ENCODE measurements around the gene PALLD.

The PALLD gene

DNA sequence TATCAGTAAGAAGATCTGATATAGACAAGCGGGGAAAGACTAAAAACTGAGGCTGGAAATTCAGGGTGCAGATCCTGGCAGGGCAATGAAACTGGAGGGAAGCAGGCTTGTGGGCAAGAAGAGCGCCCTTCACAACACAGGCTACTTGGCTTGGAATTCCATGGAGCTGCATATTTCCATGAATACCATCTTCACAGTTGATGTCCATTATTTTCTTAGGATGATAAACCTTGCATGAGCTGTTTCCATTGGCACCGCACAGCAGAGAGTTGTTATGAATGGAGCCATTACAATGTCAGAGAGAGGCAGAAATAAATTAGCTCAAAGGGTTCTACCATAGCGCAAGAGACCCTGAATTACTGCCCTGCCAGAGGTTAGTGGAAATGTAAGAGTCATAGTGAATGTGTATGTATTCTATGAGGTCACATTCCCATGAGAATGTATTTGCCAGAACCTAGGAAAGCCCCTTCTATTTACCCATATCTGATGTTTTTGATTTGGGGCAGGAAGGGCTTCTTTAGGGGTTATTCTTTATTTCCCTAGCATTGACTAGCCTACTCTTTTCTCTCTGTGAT is 215.6 kb downstream of the PALLD start:
- CTCF ChIA-PET = interaction anchor here (3.3 kb wide), 1 partner anchor 127 kb away, joined by 12 read pairs; no protein-coding TSS in a partner anchor
- no peaks in the 10 kb centered on the region for H3K9me3 ChIP-seq (ENCODE audit: control insufficient read depth, insufficient read depth, low read depth, low read length)
- POLR2A ChIA-PET = no interaction called here
- H3K36me3 ChIP-seq (ENCODE audit: control insufficient read depth in 2 of 2, insufficient read depth in 1 of 2, low read length in 2 of 2) = peaks cover 0 to 5% of the 10 kb centered on the region in 2 experiments; a peak in 1 of 3 replicates
- H3K27ac ChIP-seq (ENCODE audit: extremely low read depth, low read depth, low read length) = no peak overlapping the region
- peaks cover 6% of the 10 kb centered on the region for H3K4me1 ChIP-seq (ENCODE audit: control insufficient read depth, insufficient read depth, low read length)
- H3K4me3 ChIP-seq (ENCODE audit: low read depth, low read length) = no peak overlapping the region
- no peak for TF ChIP-seq ZNF10 (tag by site-specific recombination; IDR thresholded peaks at IDR 0.05)
- TF ChIP-seq KLF1 (tag by site-specific recombination; IDR thresholded peaks at IDR 0.05) = no peak
- TF ChIP-seq ZNF121 (tag by site-specific recombination; IDR thresholded peaks at IDR 0.05) = no peak
- TF ChIP-seq, protein P1, sequence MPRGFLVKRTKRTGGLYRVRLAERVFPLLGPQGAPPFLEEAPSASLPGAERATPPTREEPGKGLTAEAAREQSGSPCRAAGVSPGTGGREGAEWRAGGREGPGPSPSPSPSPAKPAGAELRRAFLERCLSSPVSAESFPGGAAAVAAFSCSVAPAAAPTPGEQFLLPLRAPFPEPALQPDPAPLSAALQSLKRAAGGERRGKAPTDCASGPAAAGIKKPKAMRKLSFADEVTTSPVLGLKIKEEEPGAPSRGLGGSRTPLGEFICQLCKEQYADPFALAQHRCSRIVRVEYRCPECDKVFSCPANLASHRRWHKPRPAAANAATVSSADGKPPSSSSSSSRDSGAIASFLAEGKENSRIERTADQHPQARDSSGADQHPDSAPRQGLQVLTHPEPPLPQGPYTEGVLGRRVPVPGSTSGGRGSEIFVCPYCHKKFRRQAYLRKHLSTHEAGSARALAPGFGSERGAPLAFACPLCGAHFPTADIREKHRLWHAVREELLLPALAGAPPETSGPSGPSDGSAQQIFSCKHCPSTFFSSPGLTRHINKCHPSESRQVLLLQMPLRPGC (tag by site-specific recombination; IDR thresholded peaks at IDR 0.05) = no peak
- TF ChIP-seq, protein P2, sequence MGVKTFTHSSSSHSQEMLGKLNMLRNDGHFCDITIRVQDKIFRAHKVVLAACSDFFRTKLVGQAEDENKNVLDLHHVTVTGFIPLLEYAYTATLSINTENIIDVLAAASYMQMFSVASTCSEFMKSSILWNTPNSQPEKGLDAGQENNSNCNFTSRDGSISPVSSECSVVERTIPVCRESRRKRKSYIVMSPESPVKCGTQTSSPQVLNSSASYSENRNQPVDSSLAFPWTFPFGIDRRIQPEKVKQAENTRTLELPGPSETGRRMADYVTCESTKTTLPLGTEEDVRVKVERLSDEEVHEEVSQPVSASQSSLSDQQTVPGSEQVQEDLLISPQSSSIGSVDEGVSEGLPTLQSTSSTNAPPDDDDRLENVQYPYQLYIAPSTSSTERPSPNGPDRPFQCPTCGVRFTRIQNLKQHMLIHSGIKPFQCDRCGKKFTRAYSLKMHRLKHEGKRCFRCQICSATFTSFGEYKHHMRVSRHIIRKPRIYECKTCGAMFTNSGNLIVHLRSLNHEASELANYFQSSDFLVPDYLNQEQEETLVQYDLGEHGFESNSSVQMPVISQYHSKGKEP (tag by site-specific recombination; IDR thresholded peaks at IDR 0.05) = no peak
- no peak for TF ChIP-seq KLF8 (tag by site-specific recombination; IDR thresholded peaks at IDR 0.05)
- TF ChIP-seq ZBTB8A (tag by site-specific recombination; IDR thresholded peaks at IDR 0.05) = no peak
- TF ChIP-seq KLF16 (tag by site-specific recombination; IDR thresholded peaks at IDR 0.05) = no peak
- TF ChIP-seq ZNF48 (tag by site-specific recombination; IDR thresholded peaks at IDR 0.05) = no peak
- TF ChIP-seq ZNF571 (tag by site-specific recombination; IDR thresholded peaks at IDR 0.05) = no peak
- no peak for TF ChIP-seq ZNF311 (tag by site-specific recombination; IDR thresholded peaks at IDR 0.05; ENCODE audit: borderline replicate concordance)

DNA sequence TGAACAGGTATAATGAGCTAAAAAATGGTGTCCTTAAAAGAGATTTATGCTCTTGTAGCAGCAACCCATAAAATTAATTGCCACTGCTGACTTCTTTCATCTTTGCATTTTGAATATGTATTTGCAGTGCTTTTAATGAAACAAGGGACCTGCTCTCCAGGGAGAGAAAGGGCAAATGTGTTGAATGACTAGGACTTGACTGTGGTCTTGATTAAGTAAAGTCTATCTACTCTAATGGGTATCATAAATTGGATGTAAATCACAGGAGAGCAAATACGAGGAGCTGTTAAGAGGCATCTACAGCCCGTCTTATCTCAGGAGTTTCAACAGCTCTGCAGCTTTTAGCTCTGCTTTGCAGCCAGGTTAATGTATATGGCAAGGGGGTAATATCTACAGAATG is 216.4 kb downstream of the PALLD start:
- ChIA-PET CTCF (interaction anchor here (0.6 to 0.7 kb wide), 2 partner anchors 78 to 116 kb away, joined by 3 read pairs; no protein-coding TSS in a partner anchor), POLR2A (no interaction called here)
- Histone ChIP-seq H3K4me1 (ENCODE audit: control insufficient read depth, insufficient read depth, low read length) (peaks cover 6% of the 10 kb centered on the region), H3K36me3 (ENCODE audit: control insufficient read depth in 2 of 2, insufficient read depth in 1 of 2, low read length in 2 of 2) (peaks cover 0 to 5% of the 10 kb centered on the region in 2 experiments; a peak in 1 of 3 replicates), H3K27ac (ENCODE audit: extremely low read depth, low read depth, low read length) (no peak overlapping the region), H3K4me3 (ENCODE audit: low read depth, low read length) (no peak overlapping the region), H3K9me3 (ENCODE audit: control insufficient read depth, insufficient read depth, low read depth, low read length) (no peaks in the 10 kb centered on the region)
- 0 out of 2 replicates have a peak, but pooled peaks have one; percentile 37 for TF ChIP-seq GFI1B (tag by site-specific recombination; IDR thresholded peaks at IDR 0.05)
- TF ChIP-seq PRDM1 (tag by site-specific recombination; IDR thresholded peaks at IDR 0.05) = no peak
- TF ChIP-seq TCF7L2 (IDR thresholded peaks at IDR 0.05; ENCODE audit: borderline replicate concordance, low read depth, low read length) = peak; percentile 53; the same call in 1 of the 2 replicates
- TF ChIP-seq, protein P3, sequence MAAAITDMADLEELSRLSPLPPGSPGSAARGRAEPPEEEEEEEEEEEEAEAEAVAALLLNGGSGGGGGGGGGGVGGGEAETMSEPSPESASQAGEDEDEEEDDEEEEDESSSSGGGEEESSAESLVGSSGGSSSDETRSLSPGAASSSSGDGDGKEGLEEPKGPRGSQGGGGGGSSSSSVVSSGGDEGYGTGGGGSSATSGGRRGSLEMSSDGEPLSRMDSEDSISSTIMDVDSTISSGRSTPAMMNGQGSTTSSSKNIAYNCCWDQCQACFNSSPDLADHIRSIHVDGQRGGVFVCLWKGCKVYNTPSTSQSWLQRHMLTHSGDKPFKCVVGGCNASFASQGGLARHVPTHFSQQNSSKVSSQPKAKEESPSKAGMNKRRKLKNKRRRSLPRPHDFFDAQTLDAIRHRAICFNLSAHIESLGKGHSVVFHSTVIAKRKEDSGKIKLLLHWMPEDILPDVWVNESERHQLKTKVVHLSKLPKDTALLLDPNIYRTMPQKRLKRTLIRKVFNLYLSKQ (tag by site-specific recombination; IDR thresholded peaks at IDR 0.05; ENCODE audit: borderline replicate concordance) = no peak
- TF ChIP-seq ZNF549 (tag by site-specific recombination; IDR thresholded peaks at IDR 0.05) = no peak

DNA sequence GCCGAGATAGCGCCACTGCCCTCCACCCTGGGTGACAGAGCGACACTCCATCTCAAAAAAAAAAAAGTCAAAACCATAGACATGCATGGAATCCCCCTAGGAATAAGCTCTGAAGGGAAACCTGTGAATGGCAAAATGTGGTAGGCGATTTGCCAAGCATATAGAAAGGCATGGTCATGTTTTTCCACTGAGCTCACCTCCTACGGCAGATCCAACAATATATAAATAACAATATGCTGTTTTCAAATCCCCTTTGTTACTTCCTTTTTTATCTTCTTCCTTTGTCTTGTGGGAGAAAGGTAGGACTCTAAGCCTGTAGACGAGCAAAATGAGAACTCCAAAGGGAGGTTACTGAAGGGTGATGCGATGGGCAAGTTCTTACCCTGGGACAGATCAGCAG is 219.0 kb downstream of the PALLD start:
- Histone ChIP-seq H3K4me1 (ENCODE audit: control insufficient read depth, insufficient read depth, low read length) (peaks cover 6% of the 10 kb centered on the region), H3K27ac (ENCODE audit: extremely low read depth, low read depth, low read length) (no peak overlapping the region), H3K4me3 (ENCODE audit: low read depth, low read length) (no peak overlapping the region), H3K9me3 (ENCODE audit: control insufficient read depth, insufficient read depth, low read depth, low read length) (no peaks in the 10 kb centered on the region), H3K36me3 (ENCODE audit: control insufficient read depth in 2 of 2, insufficient read depth in 1 of 2, low read length in 2 of 2) (peaks cover 0 to 5% of the 10 kb centered on the region in 2 experiments; a peak in 1 of 3 replicates)
- TF ChIP-seq RBAK (tag by site-specific recombination; IDR thresholded peaks at IDR 0.05) (no peak), ZNF626 (tag by site-specific recombination; IDR thresholded peaks at IDR 0.05) (no peak), ZNF768 (tag by site-specific recombination; IDR thresholded peaks at IDR 0.05) (no peak), ZNF157 (tag by site-specific recombination; IDR thresholded peaks at IDR 0.05) (no peak)
- ChIA-PET POLR2A (no interaction called here), CTCF (no interaction called here)

Data from HEK293 (cell line).